HCT116 (cell line): Measurements from ENCODE around the gene CFAP46. TPM values are rescaled to one million over a fixed set of nuclear protein-coding genes. Genes with fewer than 3 reads are reported as not detected.

Experiments
- ATAC-seq: fragments of 200-7000 bp; cut with Tn5 transposase; 2 replicates; pipeline ENCODE4 v1.9.1; 2020; ENCODE audit warnings: mild to moderate bottlenecking, moderate library complexity
- BruUV-seq: library from RNA; stranded (reverse); fragments of 400-500 nt; replicated peaks from 2 replicates; lab custom pipeline; 2021; lab: Mats Ljungman, UMichigan
- CTCF ChIA-PET: fragments of 300-600 bp; sonication (Branson Sonifier 250); formaldehyde crosslinking; loops from one replicate; lab custom pipeline; 2021; ENCODE audit warnings: antibody characterized with exemption; lab: Charles Lee
- POLR2A ChIA-PET: fragments of 300-600, 350-600 bp; sonication (Branson Sonifier 250); formaldehyde crosslinking; loops from one replicate; lab custom pipeline; 2021; ENCODE audit warnings: antibody characterized with exemption; lab: Charles Lee
- RAD21 ChIA-PET, 2 experiments: fragments of 300-600 bp; sonication (Branson Sonifier 250); formaldehyde crosslinking; loops; one replicate each; lab custom pipeline; 2023; ENCODE audit warnings: low total read pairs in 2 of 2; ENCODE audit not compliant: uncharacterized antibody in 2 of 2, unreplicated experiment in 2 of 2, low non-redundant PET in 1 of 2; lab: Charles Lee
- DNase-seq: peaks from one replicate; pipeline ENCODE4 v3.0.0-alpha.2; 2010; ENCODE audit warnings: low read depth, low spot score
- H2AFZ ChIP-seq: fragments of 200-600 bp; shearing (Covaris generic), sonication (generic); 2 replicates; pipeline ENCODE4 v1.6.1; 2017; ENCODE audit warnings: low read depth, mixed run types, mixed read lengths, antibody characterized with exemption, low read length; ENCODE audit not compliant: poor library complexity, severe bottlenecking
- H3K27ac ChIP-seq: 2 replicates; pipeline ENCODE4 v1.5.1; 2012; ENCODE audit warnings: low read depth, low read length
- H3K27me3 ChIP-seq: fragments of 200-600 bp; sonication (generic); 2 replicates; pipeline ENCODE4 v1.6.1; 2016; ENCODE audit warnings: mixed run types, low read length, mixed read lengths; ENCODE audit not compliant: insufficient read depth
- H3K36me3 ChIP-seq, 2 experiments: fragments of 200-500 bp in 1 of 2; fragments of 200-600 bp in 1 of 2; sonication (Bioruptor generic) in 1 of 2; sonication (generic) in 1 of 2; 2 replicates each; pipeline versions ENCODE4 v1.5.1 to v1.6.1; 2014 to 2016; ENCODE audit warnings: low read length in 2 of 2, inconsistent platforms in 1 of 2, mixed read lengths in 1 of 2, mixed run types in 1 of 2; ENCODE audit not compliant: insufficient read depth in 2 of 2, control insufficient read depth in 1 of 2
- H3K4me1 ChIP-seq, 2 experiments: fragments of 200-600 bp in 1 of 2; sonication (generic) in 1 of 2; 2 replicates each; pipeline versions ENCODE4 v1.5.1 to v1.6.1; 2012 to 2017; ENCODE audit warnings: low read length in 2 of 2, inconsistent platforms in 1 of 2, mild to moderate bottlenecking in 1 of 2, mixed read lengths in 1 of 2, mixed run types in 1 of 2, moderate library complexity in 1 of 2; ENCODE audit not compliant: insufficient read depth in 2 of 2, control insufficient read depth in 1 of 2
- H3K4me2 ChIP-seq: fragments of 200-600 bp; sonication (generic); 2 replicates; pipeline ENCODE4 v1.6.1; 2017; ENCODE audit warnings: mixed run types, low read length, mixed read lengths
- H3K4me3 ChIP-seq, 2 experiments: fragments of 200-600 bp in 1 of 2; sonication (generic) in 1 of 2; replicated peaks in 1 of 2; 2 replicates each; pipeline ENCODE4 v1.5.1; 2011 to 2016; ENCODE audit warnings: low read length in 2 of 2, control low read depth in 1 of 2, low read depth in 1 of 2, mild to moderate bottlenecking in 1 of 2, mixed read lengths in 1 of 2, mixed run types in 1 of 2
- H3K79me2 ChIP-seq: fragments of 200-600 bp; sonication (generic); 2 replicates; pipeline ENCODE4 v1.6.1; 2017; ENCODE audit warnings: mild to moderate bottlenecking, mixed run types, low read length, moderate library complexity, mixed read lengths; ENCODE audit not compliant: insufficient read depth
- H3K9ac ChIP-seq: fragments of 200-600 bp; sonication (generic); 2 replicates; pipeline ENCODE4 v1.6.1; 2016; ENCODE audit warnings: low read length, mixed read lengths
- H3K9me2 ChIP-seq: fragments of 200-600 bp; sonication (generic), shearing (Covaris generic); 2 replicates; pipeline ENCODE4 v1.6.1; 2017; ENCODE audit warnings: mixed run types, mild to moderate bottlenecking, moderate library complexity; ENCODE audit not compliant: insufficient read depth
- H3K9me3 ChIP-seq, 2 experiments: fragments of 200-500 bp in 1 of 2; fragments of 200-600 bp in 1 of 2; sonication (Bioruptor generic) in 1 of 2; sonication (generic) in 1 of 2; 2 replicates each; pipeline ENCODE4 v1.6.1; 2014 to 2017; ENCODE audit warnings: low read length in 2 of 2, mixed read lengths in 2 of 2, inconsistent platforms in 1 of 2, low read depth in 1 of 2, mild to moderate bottlenecking in 1 of 2, mixed run types in 1 of 2, moderate library complexity in 1 of 2; ENCODE audit not compliant: control insufficient read depth in 1 of 2, insufficient read depth in 1 of 2
- H4K20me1 ChIP-seq: fragments of 200-600 bp; sonication (generic), shearing (Covaris generic); 2 replicates; pipeline ENCODE4 v1.6.1; 2017; ENCODE audit warnings: mixed run types, mild to moderate bottlenecking, moderate library complexity; ENCODE audit not compliant: insufficient read depth
- ATF3 ChIP-seq: IDR thresholded peaks from 2 replicates; pipeline ENCODE4 v1.6.1; 2012
- CBX3 ChIP-seq: IDR thresholded peaks from 2 replicates; pipeline ENCODE4 v1.6.1; 2012; ENCODE audit warnings: low read depth
- CEBPB ChIP-seq: IDR thresholded peaks from 2 replicates; pipeline ENCODE4 v1.6.1; 2012; ENCODE audit warnings: low read depth
- CTCF ChIP-seq, 3 experiments: fragments of 200-600 bp in 1 of 3; sonication (generic) in 1 of 3; IDR thresholded peaks in 2 of 3; conservative IDR thresholded peaks in 1 of 3; 2 replicates each; pipeline ENCODE4 v1.5.1; 2012 to 2017; ENCODE audit warnings: low read depth in 2 of 3, low read length in 2 of 3, antibody characterized with exemption in 1 of 3, borderline replicate concordance in 1 of 3, control low read depth in 1 of 3, mild to moderate bottlenecking in 1 of 3, mixed read lengths in 1 of 3, mixed run types in 1 of 3, moderate library complexity in 1 of 3; ENCODE audit not compliant: insufficient read depth in 1 of 3
- EGR1 ChIP-seq: IDR thresholded peaks from 2 replicates; pipeline ENCODE4 v1.6.1; 2012; ENCODE audit warnings: low read depth
- ELF1 ChIP-seq: IDR thresholded peaks from 2 replicates; pipeline ENCODE4 v1.6.1; 2012; ENCODE audit warnings: low read depth, borderline replicate concordance
- EZH2 ChIP-seq: fragments of 200-600 bp; sonication (generic); IDR thresholded peaks from 2 replicates; pipeline ENCODE4 v1.6.1; 2017; ENCODE audit warnings: antibody characterized with exemption, mixed run types
- FOSL1 ChIP-seq: IDR thresholded peaks from 2 replicates; pipeline ENCODE4 v1.6.1; 2012; ENCODE audit warnings: low read depth
- JUND ChIP-seq: IDR thresholded peaks from 2 replicates; pipeline ENCODE4 v1.6.1; 2012
- MAX ChIP-seq: IDR thresholded peaks from 2 replicates; pipeline ENCODE4 v1.6.1; 2012
- POLR2A ChIP-seq: IDR thresholded peaks from 2 replicates; pipeline ENCODE4 v1.7.0; 2011; ENCODE audit warnings: borderline replicate concordance; ENCODE audit not compliant: insufficient read depth, insufficient read length; ENCODE audit errors: extremely low read depth
- RAD21 ChIP-seq: IDR thresholded peaks from 2 replicates; pipeline ENCODE4 v1.6.1; 2012; ENCODE audit warnings: low read depth, mild to moderate bottlenecking
- SP1 ChIP-seq: IDR thresholded peaks from 2 replicates; pipeline ENCODE4 v1.6.1; 2012; ENCODE audit warnings: low read depth
- TCF7L2 ChIP-seq: IDR thresholded peaks from 2 replicates; pipeline ENCODE4 v1.7.0; 2011; ENCODE audit warnings: borderline replicate concordance, inconsistent platforms; ENCODE audit not compliant: insufficient read depth, insufficient read length; ENCODE audit errors: extremely low read depth
- YY1 ChIP-seq: IDR thresholded peaks from 2 replicates; pipeline ENCODE4 v1.6.1; 2011; ENCODE audit warnings: low read length, low read depth, moderate library complexity, mild to moderate bottlenecking; ENCODE audit not compliant: insufficient replicate concordance; ENCODE audit errors: extremely low read depth
- ZBTB33 ChIP-seq: IDR thresholded peaks from 2 replicates; pipeline ENCODE4 v1.6.1; 2011; ENCODE audit warnings: mild to moderate bottlenecking, low read length, moderate library complexity; ENCODE audit not compliant: insufficient replicate concordance; ENCODE audit errors: extremely low read depth
- ZFX ChIP-seq: fragments of 450-650 bp; IDR thresholded peaks from 2 replicates; pipeline ENCODE4 v1.6.1; 2017
- ZNF274 ChIP-seq: fragments of 200-500 bp; sonication (Bioruptor generic); IDR thresholded peaks from 2 replicates; pipeline ENCODE4 v1.6.1; 2014; ENCODE audit warnings: mild to moderate bottlenecking, low read depth, low read length, inconsistent platforms
- intact Hi-C: fragments of 100-400 bp; cut with micrococcal nuclease; formaldehyde crosslinking; loops from 2 replicates; pipeline ENCODE4 v1.10.0; 2022
- total RNA-seq: library from RNA; stranded (reverse); gene quantifications from one replicate; pipeline ENCODE4 v1.2.1, GENCODE V29; 2021; ENCODE audit not compliant: unreplicated experiment

CFAP46 gene
- total RNA-seq, 1 experiment from 2014 or later: 1.4 TPM

GRCh38 chr10:132957981-132958882, 15.9 kb upstream of the CFAP46 start:
- Histone ChIP-seq H2AFZ (no peak overlapping the region), H3K9me3 (no peaks in the 10 kb centered on the region), H3K27ac (no peak overlapping the region), H3K27me3 (peaks cover 13% of the 10 kb centered on the region), H3K4me2 (no peak overlapping the region), H3K79me2 (no peaks in the 10 kb centered on the region), H4K20me1 (no peaks in the 10 kb centered on the region), H3K4me1 (no peaks in the 10 kb centered on the region), H3K9ac (no peak overlapping the region), H3K9me2 (no peaks in the 10 kb centered on the region), H3K4me3 (no peak overlapping the region), H3K36me3 (no peaks in the 10 kb centered on the region)
- DNase-seq: no peak
- intact Hi-C loops: no loop called here
- POLR2A ChIA-PET: no interaction called here
- ATAC-seq: no peak
- TF ChIP-seq JUND (no peak), ZNF274 (no peak), ELF1 (no peak), CBX3 (no peak), CTCF (IDR thresholded peaks at IDR 0.05 in 2 of 3, conservative IDR thresholded peaks at IDR 0.05 in 1 of 3; ENCODE audit: borderline replicate concordance in 1 of 3, insufficient read depth in 1 of 3, low read depth in 2 of 3, low read length in 2 of 3) (no peak), TCF7L2 (no peak), FOSL1 (no peak), ZFX (no peak), RAD21 (no peak), SP1 (no peak), ATF3 (no peak), EZH2 (no peak), ZBTB33 (no peak), EGR1 (no peak), POLR2A (no peak), YY1 (no peak), CEBPB (no peak), MAX (no peak)
- CTCF ChIA-PET: no interaction called here
- RAD21 ChIA-PET: no interaction called here
- no TSS peak for BruUV-seq
